Measurements from ENCODE around the gene PPP1R12C.

The PPP1R12C gene

GRCh38 chr19:55042344-55042678, 75.1 kb downstream of the PPP1R12C start:
- Mint-ChIP-seq H3K36me3 (ENCODE audit: insufficient read depth) (peaks cover 29% of the 10 kb centered on the region), H3K27me3 (no peaks in the 10 kb centered on the region), H3K4me3 (peak overlapping the region; percentile 2 to 53), H3K27ac (peak overlapping the region; percentile 57 to 70), H3K9me3 (no peaks in the 10 kb centered on the region), H3K4me1 (ENCODE audit: low read depth in 2 of 2) (peaks cover 14 to 15% of the 10 kb centered on the region in 2 donors)
- DNase-seq: no peak
- ATAC-seq (replicated peaks): no peak

DNA sequence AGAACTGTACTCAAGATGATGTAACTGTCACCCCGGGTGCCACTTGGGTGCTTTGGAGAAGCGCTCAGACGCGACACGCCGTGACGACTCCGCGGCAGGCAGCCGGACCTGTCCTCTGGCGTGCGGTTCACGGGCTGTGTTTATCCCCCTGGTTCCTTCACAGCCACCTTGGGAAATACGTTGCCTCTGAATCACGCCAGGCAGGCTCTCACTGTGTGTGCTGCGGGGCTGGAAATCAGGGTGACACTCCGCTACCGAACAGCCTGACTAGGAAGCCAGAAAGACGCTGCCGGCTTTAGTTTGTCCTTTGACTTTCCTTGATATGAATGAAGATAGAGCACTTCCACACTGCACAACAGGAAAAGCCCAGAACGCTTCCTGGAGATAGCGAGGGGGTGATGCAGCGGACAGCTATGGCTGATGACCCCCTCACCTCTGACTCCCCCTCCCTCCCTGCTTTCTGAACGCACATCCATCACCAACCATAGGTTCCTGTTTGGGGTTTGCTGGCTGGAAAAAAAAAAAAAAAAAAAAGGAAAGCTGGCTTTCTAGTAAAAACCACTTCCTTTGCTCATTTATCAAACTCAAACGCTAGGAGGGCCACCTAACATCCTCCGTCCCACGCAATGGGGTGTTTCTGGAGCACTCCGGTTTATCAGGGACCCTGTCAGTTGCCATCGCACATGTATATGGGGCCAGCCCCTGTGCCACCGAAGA, 75.7 kb downstream of the PPP1R12C start:
- DNase-seq: no peak
- Mint-ChIP-seq H3K9me3 (no peaks in the 10 kb centered on the region), H3K4me3 (peak overlapping the region; percentile 2 to 53), H3K4me1 (ENCODE audit: low read depth in 2 of 2) (peaks cover 14 to 15% of the 10 kb centered on the region in 2 donors), H3K36me3 (ENCODE audit: insufficient read depth) (peaks cover 29% of the 10 kb centered on the region), H3K27ac (peak overlapping the region; percentile 57 to 70), H3K27me3 (no peaks in the 10 kb centered on the region)
- peak; percentile 32 for ATAC-seq (replicated peaks)

GRCh38 chr19:55041244-55041626, 76.2 kb downstream of the PPP1R12C start:
- H3K27me3 Mint-ChIP-seq: no peaks in the 10 kb centered on the region
- DNase-seq (no peak), ATAC-seq (replicated peaks) (no peak)
- H3K9me3 Mint-ChIP-seq: no peaks in the 10 kb centered on the region
- H3K4me3 Mint-ChIP-seq: peak overlapping the region in 1 of 2 donors; percentile 53
- H3K27ac Mint-ChIP-seq: peak overlapping the region; percentile 57 to 70
- peaks cover 29% of the 10 kb centered on the region for H3K36me3 Mint-ChIP-seq (ENCODE audit: insufficient read depth)
- peaks cover 14 to 15% of the 10 kb centered on the region in 2 donors for H3K4me1 Mint-ChIP-seq (ENCODE audit: low read depth in 2 of 2)
